HL-60/S4 treated with retinoic acid at 250 ng/mL for 4 days and 3 days (cell line): ENCODE results near the gene USP47.

ENCODE experiments used
- in situ Hi-C: fragments of 300-500 bp; cut with MboI; formaldehyde crosslinking; loops from 2 replicates; pipeline ENCODE4 v1.7.0; 2022; ENCODE audit warnings: low sequenced_read_pairs

The USP47 gene

GRCh38 chr11:11977206-11977938 is 135.6 kb downstream of the USP47 start:
- in situ Hi-C loops: no loop called here

GRCh38 chr11:11978098-11978637 is 136.4 kb downstream of the USP47 start:
- in situ Hi-C loops: no loop called here

GRCh38 chr11:11978792-11979487 is 137.2 kb downstream of the USP47 start:
- in situ Hi-C loops: no loop called here

GRCh38 chr11:11979488-11980117 is 137.8 kb downstream of the USP47 start:
- in situ Hi-C loops: no loop called here

GRCh38 chr11:11980200-11980599 is 138.4 kb downstream of the USP47 start:
- in situ Hi-C loops: no loop called here

- in situ Hi-C loops: no loop called here
Observed at GRCh38 chr11:11980841-11981308, 139.1 kb downstream of the USP47 start.

GRCh38 chr11:11981364-11981763 is 139.6 kb downstream of the USP47 start:
- in situ Hi-C loops: no loop called here

- in situ Hi-C loops: no loop called here
Observed at GRCh38 chr11:11981840-11982239, 140.1 kb downstream of the USP47 start.

GRCh38 chr11:11982461-11982860 is 140.7 kb downstream of the USP47 start:
- in situ Hi-C loops: no loop called here

GRCh38 chr11:11982975-11983374 is 141.2 kb downstream of the USP47 start:
- in situ Hi-C loops: no loop called here

GRCh38 chr11:11983427-11983826 is 141.7 kb downstream of the USP47 start:
- in situ Hi-C loops: no loop called here

- in situ Hi-C loops: no loop called here
Observed at GRCh38 chr11:11984563-11984962, 142.8 kb downstream of the USP47 start.

- in situ Hi-C loops: no loop called here
Observed at GRCh38 chr11:11985016-11985715, 143.4 kb downstream of the USP47 start.

- in situ Hi-C loops: no loop called here
Observed at GRCh38 chr11:11985954-11986949, 144.5 kb downstream of the USP47 start.

GRCh38 chr11:11987503-11988022 is 145.8 kb downstream of the USP47 start:
- in situ Hi-C loops: no loop called here

GRCh38 chr11:11988099-11988651 is 146.4 kb downstream of the USP47 start:
- in situ Hi-C loops: no loop called here

GRCh38 chr11:11988681-11989261 is 147.0 kb downstream of the USP47 start:
- in situ Hi-C loops: no loop called here

GRCh38 chr11:11989774-11990744 is 148.3 kb downstream of the USP47 start:
- in situ Hi-C loops: no loop called here
